GM23248 (cell line): Measurements from ENCODE around the gene RPS6KA4.

Experiments
- EZH2 ChIP-seq: fragments of 200-600 bp; sonication (generic); IDR thresholded peaks from 2 replicates; pipeline ENCODE4 v1.6.1; 2018; ENCODE audit warnings: antibody characterized with exemption, mild to moderate bottlenecking; ENCODE audit not compliant: insufficient read depth, poor library complexity, severe bottlenecking
- EZH2phosphoT487 ChIP-seq: fragments of 200-600 bp; sonication (generic); IDR thresholded peaks from 2 replicates; pipeline ENCODE4 v1.6.1; 2018; ENCODE audit warnings: antibody characterized with exemption, moderate library complexity, mild to moderate bottlenecking, low read depth; ENCODE audit not compliant: insufficient read depth

- TF ChIP-seq EZH2 (no peak), EZH2phosphoT487 (no peak)
These were observed 27.2 kb upstream of the RPS6KA4 start for GRCh38 chr11:64331569-64332371.
